GM12872 (cell line): ENCODE results near the gene MADCAM1.

ENCODE experiments used
- CTCF ChIP-seq: IDR thresholded peaks from 3 replicates; pipeline ENCODE4 v1.5.1; 2011; ENCODE audit warnings: low read depth, mild to moderate bottlenecking, low read length, moderate library complexity; ENCODE audit not compliant: insufficient read depth

MADCAM1 gene

GRCh38 chr19:469833-470232 is 26.5 kb upstream of the MADCAM1 start:
- TF ChIP-seq CTCF, result no peak

- no peak for TF ChIP-seq CTCF
These were observed 25.6 kb upstream of the MADCAM1 start for GRCh38 chr19:470701-471100.

GRCh38 chr19:472005-472858 is 24.1 kb upstream of the MADCAM1 start:
- no peak for TF ChIP-seq CTCF

GRCh38 chr19:474126-475078 is 21.9 kb upstream of the MADCAM1 start:
- no peak for TF ChIP-seq CTCF

GRCh38 chr19:475360-475759 is 20.9 kb upstream of the MADCAM1 start:
- no peak for TF ChIP-seq CTCF

GRCh38 chr19:478236-478903 is 17.9 kb upstream of the MADCAM1 start:
- TF ChIP-seq CTCF, result no peak

- TF ChIP-seq CTCF, result no peak
These were observed 17.3 kb upstream of the MADCAM1 start for GRCh38 chr19:478976-479375.
